Spleen (tissue), 7 donors: Measurements from ENCODE around the gene NBPF3.

Experiments
- CTCF ChIP-seq, 11 experiments: fragments of 200-600 bp in 7 of 11; fragments of 450-650 bp in 4 of 11; sonication (generic) in 4 of 11; IDR thresholded peaks in 8 of 11; conservative IDR thresholded peaks in 3 of 11; 1 replicate in 7 of 11; 2 replicates in 4 of 11; pipeline versions ENCODE4 v1.4.0 to v1.8.0; 2016 to 2021; ENCODE audit warnings: antibody characterized with exemption in 11 of 11, inconsistent platforms in 4 of 11, mild to moderate bottlenecking in 1 of 11
- POLR2A ChIP-seq, 3 donors: fragments of 450-650 bp; IDR thresholded peaks; one replicate each; pipeline ENCODE4 v1.5.1; 2017; ENCODE audit warnings: antibody characterized with exemption in 3 of 3, mild to moderate bottlenecking in 1 of 3
- donor health status: DM: no; HTN: no; CAD: no; lungs with moderate emphysema.
- donor health status: DM: no; HTN: no; CAD: no.
- donor health status: DM: no; HTN: no; CAD: no.

- TF ChIP-seq POLR2A (IDR thresholded peaks at IDR 0.05) (no peak), CTCF (IDR thresholded peaks at IDR 0.05 in 8 of 11, conservative IDR thresholded peaks at IDR 0.05 in 3 of 11) (no peak)
Measured at GRCh38 chr1:21396516-21396915, 43.4 kb upstream of the NBPF3 start.
